Measurements from ENCODE around the gene KHSRP.

DNA sequence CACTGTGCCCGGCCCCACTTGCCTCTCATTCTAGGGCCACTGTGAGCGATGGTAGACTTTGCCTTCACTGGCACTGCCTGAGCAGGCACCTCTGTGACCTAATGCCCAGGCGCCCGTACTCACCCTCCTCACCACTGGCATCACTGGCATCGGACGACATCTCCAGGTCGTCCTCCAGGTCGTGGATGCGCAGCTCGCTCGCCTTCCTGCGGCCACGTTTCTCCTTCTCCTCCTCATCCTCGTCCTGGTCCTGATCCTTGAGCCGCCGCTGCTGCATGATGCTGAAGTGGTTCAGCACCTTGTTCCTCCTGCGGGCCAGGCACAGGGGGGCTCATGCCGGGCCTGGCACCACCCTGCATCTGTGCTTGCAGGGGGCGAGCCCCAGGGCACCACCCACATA, 41.4 kb downstream of the KHSRP start:
- TF ChIP-seq POLR2A (IDR thresholded peaks at IDR 0.05) (no peak), EP300 (IDR thresholded peaks at IDR 0.05) (no peak)
- TF ChIP-seq, protein P1, sequence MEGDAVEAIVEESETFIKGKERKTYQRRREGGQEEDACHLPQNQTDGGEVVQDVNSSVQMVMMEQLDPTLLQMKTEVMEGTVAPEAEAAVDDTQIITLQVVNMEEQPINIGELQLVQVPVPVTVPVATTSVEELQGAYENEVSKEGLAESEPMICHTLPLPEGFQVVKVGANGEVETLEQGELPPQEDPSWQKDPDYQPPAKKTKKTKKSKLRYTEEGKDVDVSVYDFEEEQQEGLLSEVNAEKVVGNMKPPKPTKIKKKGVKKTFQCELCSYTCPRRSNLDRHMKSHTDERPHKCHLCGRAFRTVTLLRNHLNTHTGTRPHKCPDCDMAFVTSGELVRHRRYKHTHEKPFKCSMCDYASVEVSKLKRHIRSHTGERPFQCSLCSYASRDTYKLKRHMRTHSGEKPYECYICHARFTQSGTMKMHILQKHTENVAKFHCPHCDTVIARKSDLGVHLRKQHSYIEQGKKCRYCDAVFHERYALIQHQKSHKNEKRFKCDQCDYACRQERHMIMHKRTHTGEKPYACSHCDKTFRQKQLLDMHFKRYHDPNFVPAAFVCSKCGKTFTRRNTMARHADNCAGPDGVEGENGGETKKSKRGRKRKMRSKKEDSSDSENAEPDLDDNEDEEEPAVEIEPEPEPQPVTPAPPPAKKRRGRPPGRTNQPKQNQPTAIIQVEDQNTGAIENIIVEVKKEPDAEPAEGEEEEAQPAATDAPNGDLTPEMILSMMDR (IDR thresholded peaks at IDR 0.05): no peak

All from tibial nerve (tissue), 4 donors.